HG03280 (cell line): ENCODE data around the gene DUSP22.
"Not testable (repeated sequence)": the region's sequence is repeated elsewhere in the genome, so short reads cannot be mapped to it uniquely, and the experiment has no call there.

Experiments
- ATAC-seq: cut with Tn5 transposase; IDR thresholded peaks from one replicate; pipeline ENCODE4 v1.9.1; 2021; ENCODE audit warnings: mild to moderate bottlenecking, moderate library complexity; ENCODE audit not compliant: unreplicated experiment

Gene DUSP22

GRCh38 chr6:322940-323729 lies 30.8 kb downstream of the DUSP22 start:
- ATAC-seq, result peak; percentile 17

- ATAC-seq, result no peak
Observed at GRCh38 chr6:323730-324088, 31.4 kb downstream of the DUSP22 start.

GRCh38 chr6:324116-324728 lies 31.9 kb downstream of the DUSP22 start:
- no peak for ATAC-seq

- no peak for ATAC-seq
Observed at GRCh38 chr6:324729-325125, 32.4 kb downstream of the DUSP22 start.

- not testable (repeated sequence) for ATAC-seq
Observed at GRCh38 chr6:325161-325860, 33.0 kb downstream of the DUSP22 start.

- not testable (repeated sequence) for ATAC-seq
Observed at GRCh38 chr6:326066-326465, 33.8 kb downstream of the DUSP22 start.

- no peak for ATAC-seq
Observed at GRCh38 chr6:326896-327537, 34.7 kb downstream of the DUSP22 start.

- no peak for ATAC-seq
Observed at GRCh38 chr6:327538-328116, 35.3 kb downstream of the DUSP22 start.

GRCh38 chr6:328136-328670 lies 35.9 kb downstream of the DUSP22 start:
- peak; percentile 68 for ATAC-seq

GRCh38 chr6:328924-329323 lies 36.6 kb downstream of the DUSP22 start:
- no peak for ATAC-seq

- ATAC-seq, result peak; percentile 15
Observed at GRCh38 chr6:329888-330691, 37.8 kb downstream of the DUSP22 start.

- ATAC-seq, result no peak
Observed at GRCh38 chr6:330948-331347, 38.7 kb downstream of the DUSP22 start.

GRCh38 chr6:331622-332521 lies 39.6 kb downstream of the DUSP22 start:
- ATAC-seq, result peak; percentile 26

GRCh38 chr6:332671-333070 lies 40.4 kb downstream of the DUSP22 start:
- ATAC-seq, result no peak

- no peak for ATAC-seq
Observed at GRCh38 chr6:333379-334002, 41.2 kb downstream of the DUSP22 start.

- ATAC-seq, result no peak
Observed at GRCh38 chr6:334536-335510, 42.5 kb downstream of the DUSP22 start.

- ATAC-seq, result no peak
Observed at GRCh38 chr6:335572-335971, 43.3 kb downstream of the DUSP22 start.
